GDM1 (cell line): ENCODE results near the gene GRM7.

Experiments
- DNase-seq: peaks from one replicate; lab custom pipeline; 2025; lab: John Stamatoyannopoulos, UW

The GRM7 gene

GRCh38 chr3:7789324-7789723 lies 928.4 kb downstream of the GRM7 start:
- DNase-seq: no peak

- no peak for DNase-seq
Measured at GRCh38 chr3:7790141-7790540, 929.2 kb downstream of the GRM7 start.
